Nephron progenitor cell (in vitro differentiated cells): ENCODE measurements around the gene ATP6V1G2.

Experiments used
- DNase-seq: peaks from one replicate; pipeline ENCODE4 v3.0.0; 2021
- H3K27ac Mint-ChIP-seq: 2 replicates; pipeline ENCODE4 v1.8.0; 2021; ENCODE audit warnings: mild to moderate bottlenecking, moderate library complexity, mixed read lengths
- H3K27me3 Mint-ChIP-seq: 2 replicates; pipeline ENCODE4 v1.8.0; 2021; ENCODE audit warnings: mild to moderate bottlenecking, low read depth, mixed read lengths; ENCODE audit not compliant: poor library complexity
- H3K36me3 Mint-ChIP-seq: 2 replicates; pipeline ENCODE4 v1.8.0; 2021; ENCODE audit warnings: low read depth, mixed read lengths
- H3K4me1 Mint-ChIP-seq: 2 replicates; pipeline ENCODE4 v1.8.0; 2021; ENCODE audit warnings: mixed read lengths
- H3K4me3 Mint-ChIP-seq: 2 replicates; pipeline ENCODE4 v1.8.0; 2021; ENCODE audit warnings: mild to moderate bottlenecking, moderate library complexity, mixed read lengths
- H3K9me3 Mint-ChIP-seq: 2 replicates; pipeline ENCODE4 v1.8.0; 2021; ENCODE audit warnings: mild to moderate bottlenecking, moderate library complexity, mixed read lengths
- CTCF ChIP-seq: fragments of 200-600 bp; sonication (generic); IDR thresholded peaks from 2 replicates; pipeline ENCODE4 v1.5.0; 2021; ENCODE audit warnings: antibody characterized with exemption

The ATP6V1G2 gene

GRCh38 chr6:31580807-31581433 is 34.5 kb upstream of the ATP6V1G2 start:
- peak; percentile 98 for TF ChIP-seq CTCF
- DNase-seq = peak; percentile 94
- H3K27me3 Mint-ChIP-seq = peaks cover 43% of the 10 kb centered on the region
- no peaks in the 10 kb centered on the region for H3K36me3 Mint-ChIP-seq
- H3K4me3 Mint-ChIP-seq = peak overlapping the region; percentile 98
- no peaks in the 10 kb centered on the region for H3K9me3 Mint-ChIP-seq
- peak overlapping the region; percentile 41 for H3K27ac Mint-ChIP-seq
- H3K4me1 Mint-ChIP-seq = peaks cover 48% of the 10 kb centered on the region

- Mint-ChIP-seq H3K9me3 (no peaks in the 10 kb centered on the region), H3K27me3 (peaks cover 45% of the 10 kb centered on the region), H3K36me3 (no peaks in the 10 kb centered on the region), H3K4me1 (peaks cover 49% of the 10 kb centered on the region), H3K27ac (no peak overlapping the region), H3K4me3 (peak overlapping the region; percentile 98)
- no peak for TF ChIP-seq CTCF
- no peak for DNase-seq
Observed at GRCh38 chr6:31580438-31580740, 34.0 kb upstream of the ATP6V1G2 start.

- Mint-ChIP-seq H3K4me1 (peaks cover 51% of the 10 kb centered on the region), H3K27ac (no peak overlapping the region), H3K36me3 (no peaks in the 10 kb centered on the region), H3K9me3 (no peaks in the 10 kb centered on the region), H3K4me3 (peak overlapping the region; percentile 98), H3K27me3 (peaks cover 47% of the 10 kb centered on the region)
- TF ChIP-seq CTCF = no peak
- DNase-seq = no peak
Observed at GRCh38 chr6:31579546-31580437, 33.4 kb upstream of the ATP6V1G2 start.

GRCh38 chr6:31579119-31579505 is 32.7 kb upstream of the ATP6V1G2 start:
- no peak for DNase-seq
- no peak for TF ChIP-seq CTCF

GRCh38 chr6:31578184-31579118 is 32.0 kb upstream of the ATP6V1G2 start:
- H3K27ac Mint-ChIP-seq = peak overlapping the region; percentile 72
- H3K4me1 Mint-ChIP-seq = peaks cover 60% of the 10 kb centered on the region
- no peak for TF ChIP-seq CTCF
- H3K36me3 Mint-ChIP-seq = no peaks in the 10 kb centered on the region
- no peak overlapping the region for H3K4me3 Mint-ChIP-seq
- no peak for DNase-seq
- H3K9me3 Mint-ChIP-seq = no peaks in the 10 kb centered on the region
- H3K27me3 Mint-ChIP-seq = peaks cover 54% of the 10 kb centered on the region

More at GRCh38 chr6:31579119-31579505, 32.7 kb upstream of the ATP6V1G2 start:
- H3K36me3 Mint-ChIP-seq = no peaks in the 10 kb centered on the region
- no peak overlapping the region for H3K27ac Mint-ChIP-seq
- H3K4me1 Mint-ChIP-seq = peaks cover 55% of the 10 kb centered on the region
- H3K9me3 Mint-ChIP-seq = no peaks in the 10 kb centered on the region
- no peak overlapping the region for H3K4me3 Mint-ChIP-seq
- H3K27me3 Mint-ChIP-seq = peaks cover 49% of the 10 kb centered on the region
